K562 (cell line): Measurements from ENCODE around the gene SPOCD1. TPM values are rescaled to one million over a fixed set of nuclear protein-coding genes. Genes with fewer than 3 reads are reported as not detected.
A peak's percentile ranks its signal among the peaks of the same experiment; 100 is the strongest.

ENCODE experiments used
- CHD1 ChIP-seq: fragments of 200-600 bp; sonication (generic); IDR thresholded peaks from one replicate; pipeline ENCODE4 v1.6.1; 2012; ENCODE audit warnings: mild to moderate bottlenecking, moderate library complexity, low read length, inconsistent platforms
- CREB3 ChIP-seq: fragments of 450-650 bp; conservative IDR thresholded peaks from 2 replicates; pipeline ENCODE4 v1.6.1; 2016; ENCODE audit warnings: missing genetic modification characterization, low read depth, mild to moderate bottlenecking, missing compliant biosample characterization, moderate library complexity
- E2F1 ChIP-seq: sonication (generic); formaldehyde crosslinking; IDR thresholded peaks from 2 replicates; pipeline ENCODE4 v1.8.1; 2023; ENCODE audit warnings: mild to moderate bottlenecking, missing genetic modification reagents, moderate library complexity
- FOSL1 ChIP-seq: fragments of 200-800 bp; sonication (Bioruptor generic); conservative IDR thresholded peaks from 2 replicates; pipeline ENCODE4 v1.6.1; 2016; ENCODE audit warnings: missing genetic modification characterization, missing compliant biosample characterization
- HEY1 ChIP-seq: fragments of 250-450 bp; sonication (Bioruptor Pico); IDR thresholded peaks from 2 replicates; pipeline ENCODE4 v1.5.0; 2020; ENCODE audit warnings: mild to moderate bottlenecking, moderate library complexity, borderline replicate concordance
- HINFP ChIP-seq: fragments of 450-650 bp; conservative IDR thresholded peaks from 2 replicates; pipeline ENCODE4 v1.6.1; 2016; ENCODE audit warnings: missing genetic modification characterization, low read depth, mild to moderate bottlenecking, control low read depth, missing compliant biosample characterization
- ID3 ChIP-seq, 2 experiments: fragments of 250-450 bp in 1 of 2; fragments of 450-650 bp in 1 of 2; sonication (Bioruptor Pico) in 1 of 2; IDR thresholded peaks; 2 replicates each; pipeline versions ENCODE4 v1.6.1 to v1.8.0; 2016 to 2021; ENCODE audit warnings: mild to moderate bottlenecking in 2 of 2, moderate library complexity in 2 of 2, missing compliant biosample characterization in 1 of 2, missing genetic modification characterization in 1 of 2
- MCM7 ChIP-seq, 2 experiments: fragments of 450-650 bp; IDR thresholded peaks; 2 replicates each; pipeline ENCODE4 v1.6.1; 2016 to 2018
- MLLT1 ChIP-seq, 2 experiments: fragments of 450-650 bp; IDR thresholded peaks; 2 replicates each; pipeline ENCODE4 v1.6.1; 2016
- PREB ChIP-seq: sonication (generic); formaldehyde crosslinking; IDR thresholded peaks from 2 replicates; pipeline ENCODE4 v1.8.1; 2023; ENCODE audit warnings: mild to moderate bottlenecking, missing genetic modification reagents
- RNF2 ChIP-seq: sonication (generic); IDR thresholded peaks from 2 replicates; pipeline ENCODE4 v1.6.1; 2016
- YY1 ChIP-seq, 3 experiments: IDR thresholded peaks; 2 replicates each; pipeline ENCODE4 v1.6.1; 2011; ENCODE audit warnings: low read length in 2 of 3, mild to moderate bottlenecking in 2 of 3, moderate library complexity in 2 of 3, borderline replicate concordance in 1 of 3, control low read depth in 1 of 3, low read depth in 1 of 3; ENCODE audit not compliant: insufficient read depth in 3 of 3, insufficient replicate concordance in 2 of 3, control insufficient read depth in 1 of 3, insufficient read length in 1 of 3; ENCODE audit errors: extremely low read depth in 1 of 3
- ZBTB7A ChIP-seq: IDR thresholded peaks from 2 replicates; pipeline ENCODE4 v1.6.1; 2011; ENCODE audit warnings: low read depth, mild to moderate bottlenecking, low read length, moderate library complexity, borderline replicate concordance; ENCODE audit not compliant: control insufficient read depth
- ZKSCAN1 ChIP-seq: fragments of 150-350 bp; IDR thresholded peaks from 2 replicates; pipeline ENCODE4 v1.6.1; 2016; ENCODE audit warnings: low read depth, low read length
- polyA plus RNA-seq, 8 experiments: library from polyadenylated mRNA; depleted of rRNA in 4 of 8; stranded (reverse) in 5 of 8; unstranded in 3 of 8; fragments of >200 nt; fragmentation: Nextera tagmentation in 2 of 8; fragmentation: Illumina TruSeq in 1 of 8; extraction: Ambion mirVana in 2 of 8; extraction: Trizol in 1 of 8; gene quantifications; 2 replicates each; pipeline versions ENCODE4 v1.2.1 to v1.2.3, GENCODE V29; 2011 to 2014; ENCODE audit warnings: inconsistent platforms in 1 of 8, missing spikeins in 1 of 8
- total RNA-seq, 7 experiments: library from RNA; depleted of rRNA in 6 of 7; stranded (reverse); fragments of >200 nt in 6 of 7; fragmentation: Illumina TruSeq in 2 of 7; extraction: Trizol in 2 of 7; gene quantifications; 2 replicates each; pipeline versions ENCODE4 v1.2.1 to v1.2.3, GENCODE V29; 2011 to 2021; ENCODE audit warnings: low replicate concordance in 1 of 7
- TF ChIP-seq, protein P1 (sequence below): fragments of 450-650 bp; formaldehyde crosslinking; IDR thresholded peaks from 2 replicates; pipeline ENCODE4 v1.4.0; 2022; ENCODE audit warnings: missing genetic modification characterization

SPOCD1 gene
- total and polyA plus RNA-seq, 9 of the 15 experiments (the other 6 are each of a cell fraction or from before 2014, with no cell fraction given): 0.03 to 0.71 (median 0.26) TPM; not detected in 1

- TF ChIP-seq E2F1 (CRISPR knock-in tag): peak; percentile 73; the same call in 1 of the 2 replicates
- TF ChIP-seq HINFP (tag): no peak
- 0 out of 2 replicates have a peak, but pooled peaks have one; percentile 22 for TF ChIP-seq ZKSCAN1
- TF ChIP-seq CHD1: peak; percentile 92
- TF ChIP-seq, protein P1, sequence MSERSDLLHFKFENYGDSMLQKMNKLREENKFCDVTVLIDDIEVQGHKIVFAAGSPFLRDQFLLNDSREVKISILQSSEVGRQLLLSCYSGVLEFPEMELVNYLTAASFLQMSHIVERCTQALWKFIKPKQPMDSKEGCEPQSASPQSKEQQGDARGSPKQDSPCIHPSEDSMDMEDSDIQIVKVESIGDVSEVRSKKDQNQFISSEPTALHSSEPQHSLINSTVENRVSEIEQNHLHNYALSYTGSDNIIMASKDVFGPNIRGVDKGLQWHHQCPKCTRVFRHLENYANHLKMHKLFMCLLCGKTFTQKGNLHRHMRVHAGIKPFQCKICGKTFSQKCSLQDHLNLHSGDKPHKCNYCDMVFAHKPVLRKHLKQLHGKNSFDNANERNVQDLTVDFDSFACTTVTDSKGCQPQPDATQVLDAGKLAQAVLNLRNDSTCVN (CRISPR knock-in tag): 0 out of 2 replicates have a peak, but pooled peaks have one; percentile 51
- TF ChIP-seq ID3 (CRISPR knock-in tag; IDR thresholded peaks at IDR 0.05): no peak
- peak; percentile 58; the same call in 1 of the 2 replicates for TF ChIP-seq ID3 (tag; IDR thresholded peaks at IDR 0.05)
- peak; percentile 89; the same call in 1 of the 2 replicates for TF ChIP-seq PREB
- peak; percentile 38; the same call in 1 of the 2 replicates for TF ChIP-seq ZBTB7A
- 0 out of 2 replicates have a peak, but pooled peaks have one; percentile 31 for TF ChIP-seq FOSL1 (tag)
- TF ChIP-seq MCM7 (IDR thresholded peaks at IDR 0.05): no peak
- TF ChIP-seq MLLT1 (IDR thresholded peaks at IDR 0.05): no peak
- peak; percentile 57; the same call in 1 of the 2 replicates for TF ChIP-seq RNF2
- TF ChIP-seq YY1 (IDR thresholded peaks at IDR 0.05; ENCODE audit: borderline replicate concordance in 1 of 3, control insufficient read depth in 1 of 3, extremely low read depth in 1 of 3, insufficient read depth in 3 of 3, insufficient read length in 1 of 3, insufficient replicate concordance in 2 of 3, low read depth in 1 of 3, low read length in 2 of 3): peak in 1 of 3 experiments; percentile 13
- peak; percentile 62; the same call in 1 of the 2 replicates for TF ChIP-seq CREB3 (tag)
- 0 out of 2 replicates have a peak, but pooled peaks have one; percentile 35 for TF ChIP-seq HEY1 (CRISPR knock-in tag)
Measured at GRCh38 chr1:31788138-31788824, 27.5 kb downstream of the SPOCD1 start (continued).
